H1 (cell line): ENCODE results near the gene GINS2. TPM values are rescaled to one million over a fixed set of nuclear protein-coding genes. Genes with fewer than 3 reads are reported as not detected.

Experiments used
- CTCF ChIA-PET: fragments of 300-600 bp; sonication (Branson Sonifier 250); formaldehyde crosslinking; loops from one replicate; lab custom pipeline; 2021; ENCODE audit not compliant: partially characterized antibody; lab: Charles Lee
- POLR2A ChIA-PET: fragments of 300-600 bp; sonication (Branson Sonifier 250); formaldehyde crosslinking; loops from one replicate; lab custom pipeline; 2021; ENCODE audit warnings: inconsistent platforms; ENCODE audit not compliant: partially characterized antibody; lab: Charles Lee
- DNase-seq, 2 experiments: peaks; one replicate each; pipeline versions ENCODE4 v3.0.0 to v3.0.0-alpha.2; 2010 to 2022; ENCODE audit warnings: low spot score in 2 of 2, low read depth in 1 of 2, mixed read lengths in 1 of 2
- FAIRE-seq: peaks from 2 replicates; lab custom pipeline; 2011; peaks lifted over from hg19 to GRCh38; lab: Jason Lieb, UNC
- H2AFZ ChIP-seq: 2 replicates; pipeline ENCODE4 v1.8.1; 2012; ENCODE audit warnings: low read length, inconsistent platforms
- H2AK5ac ChIP-seq: 2 replicates; pipeline ENCODE4 v1.6.1; 2013; ENCODE audit warnings: low read depth, low read length
- H2BK120ac ChIP-seq: replicated peaks from 2 replicates; pipeline ENCODE3; 2013; ENCODE audit warnings: low read depth, low read length, inconsistent platforms
- H2BK12ac ChIP-seq: 2 replicates; pipeline ENCODE4 v1.6.1; 2013; ENCODE audit warnings: low read depth, low read length
- H2BK15ac ChIP-seq: 2 replicates; pipeline ENCODE4 v1.6.1; 2013; ENCODE audit warnings: low read length
- H2BK20ac ChIP-seq: 2 replicates; pipeline ENCODE4 v1.6.1; 2013; ENCODE audit warnings: low read length
- H2BK5ac ChIP-seq: 2 replicates; pipeline ENCODE4 v1.6.1; 2013; ENCODE audit warnings: low read depth, low read length
- H3K14ac ChIP-seq: 2 replicates; pipeline ENCODE4 v1.6.1; 2013; ENCODE audit warnings: inconsistent platforms; ENCODE audit not compliant: insufficient read length
- H3K18ac ChIP-seq: 2 replicates; pipeline ENCODE4 v1.6.1; 2013; ENCODE audit warnings: low read length; ENCODE audit errors: extremely low read depth
- H3K23ac ChIP-seq: 2 replicates; pipeline ENCODE4 v1.6.1; 2013; ENCODE audit warnings: inconsistent platforms; ENCODE audit not compliant: insufficient read length
- H3K23me2 ChIP-seq: 2 replicates; pipeline ENCODE4 v1.6.1; 2013; ENCODE audit warnings: low read depth, low read length
- H3K27ac ChIP-seq: 2 replicates; pipeline ENCODE4 v1.6.1; 2011; ENCODE audit warnings: low read depth, low read length, inconsistent platforms
- H3K27me3 ChIP-seq, 4 experiments: replicated peaks in 1 of 4; 1 replicate in 1 of 4; 2 replicates in 3 of 4; pipeline versions ENCODE4 v1.6.1 to v1.8.1; 2011 to 2013; ENCODE audit warnings: low read length in 3 of 4, mild to moderate bottlenecking in 3 of 4, inconsistent platforms in 2 of 4, mixed read lengths in 2 of 4, moderate library complexity in 1 of 4; ENCODE audit not compliant: control insufficient read depth in 3 of 4, insufficient read depth in 3 of 4; ENCODE audit errors: extremely low read depth in 1 of 4
- H3K36me3 ChIP-seq, 4 experiments: 2 replicates each; pipeline versions ENCODE4 v1.6.1 to v1.8.1; 2011 to 2013; ENCODE audit warnings: mild to moderate bottlenecking in 4 of 4, low read length in 3 of 4, moderate library complexity in 2 of 4, control low read depth in 1 of 4, inconsistent platforms in 1 of 4; ENCODE audit not compliant: insufficient read depth in 4 of 4, control insufficient read depth in 2 of 4
- H3K4ac ChIP-seq: replicated peaks from 2 replicates; pipeline ENCODE3; 2013; ENCODE audit warnings: low read length, low read depth, mixed read lengths, inconsistent platforms; ENCODE audit not compliant: insufficient read length
- H3K4me1 ChIP-seq, 4 experiments: replicated peaks in 1 of 4; 1 replicate in 1 of 4; 2 replicates in 3 of 4; pipeline versions ENCODE4 v1.6.1 to v1.8.1; 2011 to 2013; ENCODE audit warnings: low read length in 3 of 4, inconsistent platforms in 2 of 4, mixed read lengths in 1 of 4; ENCODE audit not compliant: insufficient read depth in 4 of 4, control insufficient read depth in 3 of 4
- H3K4me2 ChIP-seq, 2 experiments: 2 replicates each; pipeline versions ENCODE4 v1.6.1 to v1.8.1; 2011 to 2013; ENCODE audit warnings: low read depth in 2 of 2, low read length in 2 of 2, control low read depth in 1 of 2, inconsistent platforms in 1 of 2, mild to moderate bottlenecking in 1 of 2; ENCODE audit not compliant: insufficient read depth in 1 of 2
- H3K4me3 ChIP-seq, 4 experiments: fragments of 200-600, 300-600 bp in 1 of 4; sonication (generic), shearing (Covaris generic), sonication (Bioruptor Twin) in 1 of 4; 2 replicates each; pipeline versions ENCODE4 v1.5.1 to v1.8.1; 2011 to 2016; ENCODE audit warnings: low read length in 4 of 4, low read depth in 3 of 4, control low read depth in 2 of 4, inconsistent platforms in 2 of 4, mild to moderate bottlenecking in 2 of 4, mixed read lengths in 1 of 4, moderate library complexity in 1 of 4; ENCODE audit not compliant: insufficient read depth in 2 of 4; ENCODE audit errors: extremely low read depth in 1 of 4
- H3K56ac ChIP-seq: replicated peaks from 2 replicates; pipeline ENCODE3; 2013; ENCODE audit warnings: low read depth, mild to moderate bottlenecking, mixed read lengths, low read length, inconsistent platforms; ENCODE audit not compliant: insufficient read length
- H3K79me1 ChIP-seq: 2 replicates; pipeline ENCODE4 v1.6.1; 2013; ENCODE audit warnings: low read depth, low read length, control low read depth
- H3K79me2 ChIP-seq, 2 experiments: 2 replicates each; pipeline versions ENCODE4 v1.6.1 to v1.8.1; 2012 to 2013; ENCODE audit warnings: low read length in 2 of 2, mild to moderate bottlenecking in 2 of 2, inconsistent platforms in 1 of 2; ENCODE audit not compliant: insufficient read depth in 2 of 2, control insufficient read depth in 1 of 2
- H3K9ac ChIP-seq, 4 experiments: replicated peaks in 1 of 4; 1 replicate in 1 of 4; 2 replicates in 3 of 4; pipeline versions ENCODE4 v1.6.1 to v1.8.1; 2011 to 2013; ENCODE audit warnings: low read depth in 3 of 4, low read length in 3 of 4, control low read depth in 2 of 4, mild to moderate bottlenecking in 2 of 4, moderate library complexity in 2 of 4, inconsistent platforms in 1 of 4; ENCODE audit errors: extremely low read depth in 1 of 4
- H3K9me3 ChIP-seq, 2 experiments: 2 replicates each; pipeline versions ENCODE4 v1.6.1 to v1.8.1; 2012 to 2013; ENCODE audit warnings: mild to moderate bottlenecking in 2 of 2, moderate library complexity in 2 of 2, control low read depth in 1 of 2, inconsistent platforms in 1 of 2, low read depth in 1 of 2, low read length in 1 of 2, mixed read lengths in 1 of 2; ENCODE audit not compliant: insufficient read depth in 2 of 2
- H4K20me1 ChIP-seq, 2 experiments: replicated peaks in 1 of 2; 2 replicates each; pipeline versions ENCODE3 to v1.8.1; 2011 to 2013; ENCODE audit warnings: inconsistent platforms in 2 of 2, low read length in 2 of 2, mild to moderate bottlenecking in 1 of 2; ENCODE audit not compliant: insufficient read depth in 2 of 2, control insufficient read depth in 1 of 2
- H4K5ac ChIP-seq: 2 replicates; pipeline ENCODE4 v1.6.1; 2013; ENCODE audit warnings: low read length, low read depth, mixed read lengths, inconsistent platforms; ENCODE audit not compliant: insufficient read length
- H4K8ac ChIP-seq: 2 replicates; pipeline ENCODE4 v1.8.0; 2013; ENCODE audit warnings: mild to moderate bottlenecking, moderate library complexity, low read length, inconsistent platforms; ENCODE audit not compliant: insufficient read depth; ENCODE audit errors: extremely low read depth
- H4K91ac ChIP-seq: replicated peaks from 2 replicates; pipeline ENCODE3; 2013; ENCODE audit warnings: low read length, mixed read lengths, inconsistent platforms; ENCODE audit not compliant: insufficient read length
- BCL11A ChIP-seq, 2 experiments: IDR thresholded peaks; one replicate each; pipeline ENCODE4 v1.6.1; 2011; ENCODE audit warnings: low read depth in 2 of 2, low read length in 2 of 2, mild to moderate bottlenecking in 2 of 2
- CHD2 ChIP-seq: IDR thresholded peaks from 2 replicates; pipeline ENCODE4 v1.6.1; 2012; ENCODE audit warnings: low read length, improper control_type of control experiment
- EGR1 ChIP-seq: IDR thresholded peaks from 2 replicates; pipeline ENCODE4 v1.6.1; 2011; ENCODE audit warnings: low read depth, low read length, borderline replicate concordance
- EZH2 ChIP-seq: fragments of 200-600 bp; sonication (generic); IDR thresholded peaks from 2 replicates; pipeline ENCODE4 v1.7.1; 2012; ENCODE audit warnings: low read depth, mild to moderate bottlenecking, moderate library complexity, low read length, inconsistent platforms; ENCODE audit not compliant: severe bottlenecking
- HDAC6 ChIP-seq: IDR thresholded peaks from one replicate; pipeline ENCODE4 v1.7.1; 2012; ENCODE audit warnings: low read depth, mild to moderate bottlenecking, inconsistent platforms, low read length, moderate library complexity
- JUN ChIP-seq: IDR thresholded peaks from 2 replicates; pipeline ENCODE4 v1.6.1; 2011; ENCODE audit warnings: low read depth, mild to moderate bottlenecking, improper control_type of control experiment, low read length
- MAX ChIP-seq: IDR thresholded peaks from 2 replicates; pipeline ENCODE4 v1.6.1; 2012; ENCODE audit warnings: inconsistent platforms
- NANOG ChIP-seq: IDR thresholded peaks from 2 replicates; pipeline ENCODE4 v1.6.1; 2011; ENCODE audit warnings: low read length, low read depth, mild to moderate bottlenecking, inconsistent platforms; ENCODE audit not compliant: insufficient read depth, poor library complexity, severe bottlenecking
- POLR2AphosphoS5 ChIP-seq: IDR thresholded peaks from 2 replicates; pipeline ENCODE4 v1.6.1; 2011; ENCODE audit warnings: low read depth, low read length
- POU5F1 ChIP-seq: IDR thresholded peaks from 2 replicates; pipeline ENCODE4 v1.6.1; 2011; ENCODE audit warnings: low read depth, mild to moderate bottlenecking, low read length, moderate library complexity
- RAD21 ChIP-seq, 2 experiments: IDR thresholded peaks in 1 of 2; conservative IDR thresholded peaks in 1 of 2; 2 replicates each; pipeline ENCODE4 v1.6.1; 2011; ENCODE audit warnings: low read depth in 2 of 2, low read length in 2 of 2, improper control_type of control experiment in 1 of 2, inconsistent platforms in 1 of 2, mild to moderate bottlenecking in 1 of 2, moderate library complexity in 1 of 2
- RNF2 ChIP-seq: fragments of 200-900, 300-1000 bp; sonication (generic); IDR thresholded peaks from 2 replicates; pipeline ENCODE4 v1.7.1; 2016; ENCODE audit warnings: borderline replicate concordance, low read depth, mild to moderate bottlenecking, antibody characterized with exemption, low read length; ENCODE audit not compliant: poor library complexity, severe bottlenecking; ENCODE audit errors: missing control alignments
- SIX5 ChIP-seq: IDR thresholded peaks from 2 replicates; pipeline ENCODE4 v1.6.1; 2011; ENCODE audit warnings: mild to moderate bottlenecking, low read depth, low read length
- SUZ12 ChIP-seq: fragments of 200-600 bp; sonication (generic); IDR thresholded peaks from 2 replicates; pipeline ENCODE4 v1.6.1; 2012; ENCODE audit warnings: mild to moderate bottlenecking, inconsistent platforms, low read length, moderate library complexity, mixed read lengths
- WGBS, 2 experiments: shearing (Covaris generic) in 1 of 2; methylation state at CpG; one replicate each; pipeline versions ENCODE4 v1.1.6 to v1.1.7; 2013 to 2015; ENCODE audit warnings: low lambda C conversion rate in 2 of 2, mixed read lengths in 2 of 2, inconsistent platforms in 1 of 2, low coverage in 1 of 2, missing lambda C conversion rate in 1 of 2; ENCODE audit not compliant: insufficient replicate concordance in 2 of 2, insufficient coverage in 1 of 2, insufficient read length in 1 of 2; ENCODE audit errors: extremely low coverage in 1 of 2, missing lambda C conversion rate in 1 of 2; 5-methylcytosine and 5-hydroxymethylcytosine counted together
- polyA plus RNA-seq, 7 experiments: library from polyadenylated mRNA; depleted of rRNA in 3 of 7; stranded (reverse) in 5 of 7; unstranded in 2 of 7; fragments of >200 nt in 5 of 7; fragments of 200-250 nt in 2 of 7; gene quantifications; 1 replicate in 5 of 7; 2 replicates in 1 of 7; 4 replicates in 1 of 7; pipeline versions ENCODE4 v1.2.1 to v1.2.3, GENCODE V29; 2011 to 2013; ENCODE audit warnings: missing spikeins in 2 of 7, mixed read lengths in 2 of 7
- total RNA-seq: library from RNA; stranded (reverse); fragmentation: NEBNext Ultra II Directional; extraction: Animal tissue kit (Norgen Biotek cat#: 25700); gene quantifications from 2 replicates; pipeline ENCODE4 v1.2.1, GENCODE V29; 2021

The GINS2 gene
- total and polyA plus RNA-seq, 2 of the 8 experiments (the other 6 are each of a cell fraction or from before 2014, with no cell fraction given), result 29.4 to 59.1 TPM

- CTCF ChIA-PET, result interaction anchor here (1.0 to 20.7 kb wide), 9 partner anchors 9 to 467 kb away, joined by 3 to 620 read pairs (median 15); partner anchors contain the start of gene GINS2
- TF ChIP-seq EZH2, result no peak
- TF ChIP-seq HDAC6, result no peak
- TF ChIP-seq POLR2AphosphoS5, result no peak
- no peak for TF ChIP-seq CHD2
- no peak for TF ChIP-seq BCL11A (IDR thresholded peaks at IDR 0.05; ENCODE audit: low read depth in 2 of 2, low read length in 2 of 2)
- no peak for TF ChIP-seq RAD21 (IDR thresholded peaks at IDR 0.05 in 1 of 2, conservative IDR thresholded peaks at IDR 0.05 in 1 of 2; ENCODE audit: low read depth in 2 of 2, low read length in 2 of 2)
- TF ChIP-seq SUZ12, result no peak
- no peak for TF ChIP-seq EGR1
- no peak for TF ChIP-seq POU5F1
- no peak for TF ChIP-seq MAX
- no peak for TF ChIP-seq NANOG
- no peak for TF ChIP-seq SIX5
- no peak for TF ChIP-seq JUN
- no peak for TF ChIP-seq RNF2
These were observed 31.5 kb upstream of the GINS2 start for GRCh38 chr16:85720302-85720637.

More at GRCh38 chr16:85720302-85720637, 31.5 kb upstream of the GINS2 start:
- Histone ChIP-seq H2AK5ac (no peak overlapping the region), H4K20me1 (peaks cover 0 to 3% of the 10 kb centered on the region in 2 experiments), H3K4me2 (no peak overlapping the region), H2BK20ac (no peak overlapping the region), H3K23me2 (peaks cover 8% of the 10 kb centered on the region; the same call in 1 of the 2 replicates), H4K5ac (no peak overlapping the region), H4K91ac (no peak overlapping the region), H2BK5ac (no peak overlapping the region), H3K9ac (no peak overlapping the region), H3K56ac (no peak overlapping the region), H3K18ac (no peak overlapping the region), H3K4me3 (no peak overlapping the region), H3K9me3 (no peaks in the 10 kb centered on the region), H3K4me1 (peaks cover 0 to 7% (median 5%) of the 10 kb centered on the region in 4 experiments; a peak in 6 of 7 replicates), H3K23ac (no peak overlapping the region), H3K36me3 (no peaks in the 10 kb centered on the region), H2BK15ac (no peak overlapping the region), H4K8ac (no peak overlapping the region), H3K27me3 (peaks cover 0 to 4% (median 1%) of the 10 kb centered on the region in 4 experiments; a peak in 3 of 7 replicates), H3K79me2 (no peaks in the 10 kb centered on the region), H2BK12ac (no peak overlapping the region), H2BK120ac (no peak overlapping the region), H2AFZ (no peak overlapping the region), H3K27ac (no peak overlapping the region), H3K79me1 (no peaks in the 10 kb centered on the region), H3K14ac (no peak overlapping the region), H3K4ac (no peak overlapping the region)
- FAIRE-seq, result no peak
- no peak for DNase-seq
- POLR2A ChIA-PET, result no interaction called here
- 83% methylated on average over 4 of the region's 4 CpGs; no CpG with 5 or more reads in 1 of the 2 experiments for WGBS, 2 experiments
